IMR-90 (cell line): Measurements from ENCODE around the gene CCDC180. TPM values are rescaled to one million over a fixed set of nuclear protein-coding genes. Genes with fewer than 3 reads are reported as not detected.

ENCODE experiments used
- ATAC-seq: fragments of 200-7000 bp; cut with Tn5 transposase; 2 replicates; pipeline ENCODE4 v1.9.1; 2020; ENCODE audit warnings: low read depth, mild to moderate bottlenecking, moderate library complexity
- BruUV-seq: library from RNA; stranded (reverse); fragments of 400-500 nt; replicated peaks from 2 replicates; lab custom pipeline; 2021; lab: Mats Ljungman, UMichigan
- CTCF ChIA-PET: fragments of 300-600 bp; formaldehyde crosslinking; extraction: SDS; loops from one replicate; lab custom pipeline; 2021; ENCODE audit warnings: antibody characterized with exemption; lab: Yijun Ruan, JAX
- POLR2A ChIA-PET: fragments of 300-600 bp; sonication (Branson Sonifier 250); formaldehyde crosslinking; loops from one replicate; lab custom pipeline; 2022; ENCODE audit warnings: antibody characterized with exemption; ENCODE audit not compliant: unreplicated experiment; lab: Charles Lee
- DNase-seq: peaks from one replicate; pipeline ENCODE4 v3.0.0; 2013
- H2AFZ ChIP-seq: replicated peaks from 2 replicates; pipeline ENCODE3; 2013; ENCODE audit warnings: low read length, mild to moderate bottlenecking; ENCODE audit not compliant: poor library complexity
- H2AK5ac ChIP-seq: 2 replicates; pipeline ENCODE4 v1.6.1; 2013; ENCODE audit warnings: low read depth, low read length, inconsistent platforms
- H2AK9ac ChIP-seq: replicated peaks from 2 replicates; pipeline ENCODE3; 2013; ENCODE audit warnings: mild to moderate bottlenecking, low read depth, low read length, moderate library complexity; ENCODE audit not compliant: poor library complexity
- H2BK120ac ChIP-seq: 2 replicates; pipeline ENCODE4 v1.6.1; 2013; ENCODE audit warnings: low read depth, low read length, inconsistent platforms
- H2BK15ac ChIP-seq: 3 replicates; pipeline ENCODE4 v1.6.1; 2013; ENCODE audit warnings: low read depth, low read length, inconsistent platforms
- H2BK20ac ChIP-seq: 2 replicates; pipeline ENCODE4 v1.6.1; 2013; ENCODE audit warnings: low read depth, mild to moderate bottlenecking, inconsistent platforms, low read length, moderate library complexity
- H2BK5ac ChIP-seq: 2 replicates; pipeline ENCODE4 v1.6.1; 2013; ENCODE audit warnings: mild to moderate bottlenecking, low read depth, low read length, inconsistent platforms; ENCODE audit not compliant: poor library complexity, severe bottlenecking
- H3K14ac ChIP-seq: replicated peaks from 2 replicates; pipeline ENCODE4 v1.6.1; 2013; ENCODE audit warnings: low read depth, low read length, inconsistent platforms
- H3K18ac ChIP-seq: 2 replicates; pipeline ENCODE4 v1.6.1; 2013; ENCODE audit warnings: low read depth, low read length, control low read depth
- H3K23ac ChIP-seq: 2 replicates; pipeline ENCODE4 v1.6.1; 2013; ENCODE audit warnings: low read depth, low read length, inconsistent platforms
- H3K27ac ChIP-seq: 2 replicates; pipeline ENCODE4 v1.5.1; 2013; ENCODE audit warnings: mild to moderate bottlenecking, control low read depth, low read length; ENCODE audit not compliant: insufficient read depth
- H3K27me3 ChIP-seq: 2 replicates; pipeline ENCODE4 v1.6.1; 2013; ENCODE audit warnings: low read length; ENCODE audit not compliant: control insufficient read depth, insufficient read depth
- H3K36me3 ChIP-seq: 2 replicates; pipeline ENCODE4 v1.6.1; 2013; ENCODE audit warnings: low read length, mixed read lengths; ENCODE audit not compliant: control insufficient read depth, insufficient read depth
- H3K4ac ChIP-seq: 2 replicates; pipeline ENCODE4 v1.6.1; 2013; ENCODE audit warnings: low read depth, low read length, inconsistent platforms
- H3K4me1 ChIP-seq: 2 replicates; pipeline ENCODE4 v1.6.1; 2013; ENCODE audit warnings: low read length, mixed read lengths; ENCODE audit not compliant: control insufficient read depth, insufficient read depth
- H3K4me2 ChIP-seq: 2 replicates; pipeline ENCODE4 v1.6.1; 2013; ENCODE audit warnings: low read depth, mild to moderate bottlenecking, control low read depth, low read length, moderate library complexity
- H3K4me3 ChIP-seq: 2 replicates; pipeline ENCODE4 v1.5.1; 2013; ENCODE audit warnings: low read depth, mild to moderate bottlenecking, control low read depth, low read length, moderate library complexity; ENCODE audit not compliant: insufficient read depth
- H3K56ac ChIP-seq: 2 replicates; pipeline ENCODE4 v1.6.1; 2013; ENCODE audit warnings: low read length, inconsistent platforms; ENCODE audit not compliant: insufficient read depth; ENCODE audit errors: extremely low read depth
- H3K79me1 ChIP-seq, 2 experiments: 2 replicates each; pipeline ENCODE4 v1.6.1; 2013; ENCODE audit warnings: low read length in 2 of 2, inconsistent platforms in 1 of 2, low read depth in 1 of 2
- H3K9ac ChIP-seq: 2 replicates; pipeline ENCODE4 v1.6.1; 2013; ENCODE audit warnings: low read depth, low read length, control low read depth
- H3K9me1 ChIP-seq: 2 replicates; pipeline ENCODE4 v1.6.1; 2013; ENCODE audit warnings: low read length, inconsistent platforms; ENCODE audit not compliant: insufficient read depth
- H3K9me3 ChIP-seq: 2 replicates; pipeline ENCODE4 v1.6.1; 2013; ENCODE audit warnings: low read length; ENCODE audit not compliant: control insufficient read depth, insufficient read depth
- H4K20me1 ChIP-seq: 2 replicates; pipeline ENCODE4 v1.6.1; 2013; ENCODE audit warnings: low read length, inconsistent platforms; ENCODE audit not compliant: insufficient read depth
- H4K5ac ChIP-seq: 2 replicates; pipeline ENCODE4 v1.6.1; 2013; ENCODE audit warnings: mild to moderate bottlenecking, low read depth, low read length, control low read depth
- H4K8ac ChIP-seq, 2 experiments: 2 replicates each; pipeline ENCODE4 v1.6.1; 2013; ENCODE audit warnings: low read depth in 2 of 2, low read length in 2 of 2, control low read depth in 1 of 2, inconsistent platforms in 1 of 2
- H4K91ac ChIP-seq: 2 replicates; pipeline ENCODE4 v1.6.1; 2013; ENCODE audit warnings: low read depth, low read length, inconsistent platforms; ENCODE audit not compliant: insufficient read depth
- CHD1 ChIP-seq: IDR thresholded peaks from 2 replicates; pipeline ENCODE4 v1.6.1; 2012; ENCODE audit warnings: low read depth, low read length, improper control_type of control experiment
- ELK1 ChIP-seq: fragments of 150-350 bp; IDR thresholded peaks from 2 replicates; pipeline ENCODE4 v1.6.1; 2016; ENCODE audit warnings: low read depth, mild to moderate bottlenecking, low read length, moderate library complexity, borderline replicate concordance
- FOS ChIP-seq: fragments of 150-350 bp; IDR thresholded peaks from 2 replicates; pipeline ENCODE4 v1.6.1; 2016; ENCODE audit warnings: low read depth, low read length
- MXI1 ChIP-seq: IDR thresholded peaks from 2 replicates; pipeline ENCODE4 v1.6.1; 2012; ENCODE audit warnings: low read depth, mild to moderate bottlenecking, low read length, moderate library complexity, borderline replicate concordance
- POLR2A ChIP-seq: IDR thresholded peaks from 2 replicates; pipeline ENCODE4 v1.6.1; 2012; ENCODE audit warnings: mild to moderate bottlenecking, low read depth, low read length
- RCOR1 ChIP-seq: IDR thresholded peaks from 2 replicates; pipeline ENCODE4 v1.6.1; 2012; ENCODE audit warnings: mild to moderate bottlenecking, low read length, improper control_type of control experiment; ENCODE audit not compliant: insufficient replicate concordance
- RFX5 ChIP-seq: IDR thresholded peaks from 2 replicates; pipeline ENCODE4 v1.8.0; 2012; ENCODE audit warnings: low read depth, mild to moderate bottlenecking, low read length, moderate library complexity
- WGBS, 2 experiments: methylation state at CpG; one replicate each; pipeline versions ENCODE4 v1.1.5 to v1.1.7; 2013; ENCODE audit warnings: missing lambda C conversion rate in 2 of 2; ENCODE audit not compliant: insufficient read length in 1 of 2; ENCODE audit errors: extremely low coverage in 2 of 2; 5-methylcytosine and 5-hydroxymethylcytosine counted together
- dilution Hi-C: fragments of 300-500 bp; cut with HindIII; formaldehyde crosslinking; loops from one replicate; pipeline ENCODE4 v1.14.3; 2018; ENCODE audit warnings: low sequenced_read_pairs; ENCODE audit not compliant: unreplicated experiment
- in situ Hi-C: fragments of 300-500 bp; cut with MboI; formaldehyde crosslinking; loops from 3 replicates; pipeline ENCODE4 v1.14.3; 2019; ENCODE audit warnings: low sequenced_read_pairs, inconsistent platforms, mixed read lengths
- intact Hi-C: fragments of 100-400 bp; cut with micrococcal nuclease; formaldehyde crosslinking; loops from 2 replicates; pipeline ENCODE4 v1.10.0; 2022
- polyA plus RNA-seq, 3 experiments: library from polyadenylated mRNA; depleted of rRNA; stranded (reverse); fragments of >200 nt; gene quantifications; 2 replicates each; pipeline ENCODE4 v1.2.3, GENCODE V29; 2012; ENCODE audit warnings: low replicate concordance in 1 of 3
- total RNA-seq: library from RNA; depleted of rRNA; stranded (reverse); fragments of >200 nt; gene quantifications from 2 replicates; pipeline ENCODE4 v1.2.3, GENCODE V29; 2012

CCDC180 gene
- total and polyA plus RNA-seq, 2 of the 4 experiments (the other 2 are of a cell fraction), result 0.24 to 0.90 TPM

GRCh38 chr9:97349400-97349799 is 41.9 kb downstream of the CCDC180 start:
- WGBS, 2 experiments, result no CpG with 5 or more reads among the region's 1 CpG

More at GRCh38 chr9:97349400-97349799, 41.9 kb downstream of the CCDC180 start:
- DNase-seq (no peak), ATAC-seq (no peak)
- no peaks in the 10 kb centered on the region for H3K79me1 ChIP-seq
- POLR2A ChIA-PET, result no interaction called here
- dilution Hi-C loops, result no loop called here
- no peak overlapping the region for H2BK20ac ChIP-seq
- in situ Hi-C loops, result no loop called here
- H4K5ac ChIP-seq, result no peak overlapping the region
- no peak overlapping the region for H4K8ac ChIP-seq
- H2BK5ac ChIP-seq, result no peak overlapping the region
- H4K91ac ChIP-seq, result no peak overlapping the region
- no peak overlapping the region for H3K4me2 ChIP-seq
- H2AK5ac ChIP-seq, result no peak overlapping the region
- H2AFZ ChIP-seq, result no peak overlapping the region
- no TSS peak for BruUV-seq
- H2BK15ac ChIP-seq, result no peak overlapping the region
- H3K56ac ChIP-seq, result no peak overlapping the region
- H2BK120ac ChIP-seq, result no peak overlapping the region
- no peak overlapping the region for H3K4ac ChIP-seq
- H2AK9ac ChIP-seq, result no peak overlapping the region
- no peaks in the 10 kb centered on the region for H3K36me3 ChIP-seq
- H3K14ac ChIP-seq, result no peak overlapping the region
- no peak overlapping the region for H3K23ac ChIP-seq
- H3K27me3 ChIP-seq, result no peaks in the 10 kb centered on the region
- H4K20me1 ChIP-seq, result no peaks in the 10 kb centered on the region
- H3K4me1 ChIP-seq, result no peaks in the 10 kb centered on the region
- no peak overlapping the region for H3K9ac ChIP-seq
- no peak overlapping the region for H3K27ac ChIP-seq
- CTCF ChIA-PET, result interaction anchor here (0.9 kb wide), 1 partner anchor 38 kb away, joined by 3 read pairs; no protein-coding TSS in a partner anchor
- intact Hi-C loops, result no loop called here
- no peaks in the 10 kb centered on the region for H3K9me3 ChIP-seq
- TF ChIP-seq FOS (no peak), POLR2A (no peak), RFX5 (no peak), CHD1 (no peak), RCOR1 (no peak), ELK1 (no peak), MXI1 (no peak)
- no peak overlapping the region for H3K4me3 ChIP-seq
- H3K18ac ChIP-seq, result no peak overlapping the region
- no peaks in the 10 kb centered on the region for H3K9me1 ChIP-seq
